Stimulated activated CD4-positive, alpha-beta T cell treated with anti-CD3 and anti-CD28 coated beads, Interleukin-1b, Interleukin-23, amount 100 ng/mL, for 48 hours (primary cell): ENCODE data around the gene LCN10.
"Not testable (repeated sequence)": the region's sequence is repeated elsewhere in the genome, so short reads cannot be mapped to it uniquely, and the experiment has no call there.

ENCODE experiments used
- DNase-seq: peaks from one replicate; pipeline ENCODE4 v3.0.0-alpha.2; 2020

Gene LCN10

GRCh38 chr9:136771907-136772415, 29.2 kb upstream of the LCN10 start:
- DNase-seq = no peak

GRCh38 chr9:136769710-136770191, 27.0 kb upstream of the LCN10 start:
- peak; percentile 58 for DNase-seq

GRCh38 chr9:136766410-136767120, 23.8 kb upstream of the LCN10 start:
- DNase-seq = peak; percentile 73

GRCh38 chr9:136765745-136766409, 23.1 kb upstream of the LCN10 start:
- DNase-seq = not testable (repeated sequence)

- DNase-seq = no peak
Measured at GRCh38 chr9:136765041-136765440, 22.3 kb upstream of the LCN10 start.

- DNase-seq = no peak
Measured at GRCh38 chr9:136764301-136764891, 21.7 kb upstream of the LCN10 start, which contains the start of gene LCN15. Gene LCN15 (minus strand): TSS chr9:136764518. CDS start chr9:136764488, 30 bp downstream.

GRCh38 chr9:136763649-136764035, 20.9 kb upstream of the LCN10 start:
- DNase-seq = no peak

- peak; percentile 50 for DNase-seq
Measured at GRCh38 chr9:136762915-136763648, 20.3 kb upstream of the LCN10 start.

GRCh38 chr9:136762221-136762691, 19.5 kb upstream of the LCN10 start:
- no peak for DNase-seq

- no peak for DNase-seq
Measured at GRCh38 chr9:136761545-136761981, 18.8 kb upstream of the LCN10 start.

- not testable (repeated sequence) for DNase-seq
Measured at GRCh38 chr9:136760834-136761544, 18.2 kb upstream of the LCN10 start.

GRCh38 chr9:136760424-136760823, 17.7 kb upstream of the LCN10 start:
- DNase-seq = no peak

GRCh38 chr9:136759436-136760325, 16.9 kb upstream of the LCN10 start:
- DNase-seq = no peak

GRCh38 chr9:136759001-136759400, 16.3 kb upstream of the LCN10 start:
- no peak for DNase-seq

- DNase-seq = no peak
Measured at GRCh38 chr9:136757751-136758140, 15.0 kb upstream of the LCN10 start.

GRCh38 chr9:136757328-136757727, 14.6 kb upstream of the LCN10 start:
- DNase-seq = no peak

- DNase-seq = no peak
Measured at GRCh38 chr9:136756836-136757235, 14.1 kb upstream of the LCN10 start.

- DNase-seq = no peak
Measured at GRCh38 chr9:136756134-136756438, 13.3 kb upstream of the LCN10 start.

- DNase-seq = not testable (repeated sequence)
Measured at GRCh38 chr9:136755302-136756133, 12.8 kb upstream of the LCN10 start.

GRCh38 chr9:136754626-136755301, 12.0 kb upstream of the LCN10 start:
- DNase-seq = no peak
